Upper lobe of left lung (tissue), 6 donors: Measurements from ENCODE around the gene TCEAL1. TPM values are rescaled to one million over a fixed set of nuclear protein-coding genes. Genes with fewer than 3 reads are reported as not detected.

Experiments used
- ATAC-seq, 2 donors: fragments of 200-7000 bp; cut with Tn5 transposase; one replicate each; pipeline ENCODE4 v1.9.1; 2022; ENCODE audit warnings: mild to moderate bottlenecking in 2 of 2, moderate library complexity in 2 of 2; ENCODE audit not compliant: low FRiP score in 2 of 2
- DNase-seq, 2 donors: peaks; one replicate each; pipeline ENCODE4 v3.0.0-alpha.2; 2019 to 2020
- H3K27ac ChIP-seq, 4 donors: fragments of 200-600 bp; sonication (generic); one replicate each; pipeline ENCODE4 v1.5.1; 2016 to 2019
- H3K27me3 ChIP-seq, 4 donors: fragments of 200-600 bp; sonication (generic); one replicate each; pipeline ENCODE4 v1.5.1; 2017 to 2019
- H3K36me3 ChIP-seq, 4 donors: fragments of 200-600 bp; sonication (generic); one replicate each; pipeline ENCODE4 v1.5.1; 2016 to 2019
- H3K4me1 ChIP-seq, 4 donors: fragments of 200-600 bp; sonication (generic); one replicate each; pipeline ENCODE4 v1.5.1; 2018 to 2019
- H3K4me3 ChIP-seq, 4 donors: fragments of 200-600 bp; sonication (generic); one replicate each; pipeline ENCODE4 v1.5.1; 2017 to 2019; ENCODE audit warnings: mild to moderate bottlenecking in 2 of 4, moderate library complexity in 1 of 4
- H3K9me3 ChIP-seq, 4 donors: fragments of 200-600 bp; sonication (generic); one replicate each; pipeline ENCODE4 v1.5.1; 2018 to 2019
- EP300 ChIP-seq, 4 donors: sonication (generic); formaldehyde crosslinking; IDR thresholded peaks; one replicate each; pipeline ENCODE4 v1.5.1; 2017; ENCODE audit warnings: antibody characterized with exemption in 4 of 4, control low read depth in 2 of 4
- POLR2A ChIP-seq, 4 donors: fragments of 450-650 bp; IDR thresholded peaks; one replicate each; pipeline ENCODE4 v1.5.1; 2016 to 2017; ENCODE audit warnings: antibody characterized with exemption in 4 of 4, mild to moderate bottlenecking in 2 of 4
- POLR2AphosphoS5 ChIP-seq, 2 donors: sonication (generic); formaldehyde crosslinking; IDR thresholded peaks; one replicate each; pipeline ENCODE4 v1.5.1; 2017; ENCODE audit warnings: antibody characterized with exemption in 2 of 2
- WGBS, 2 donors: methylation state at CpG; one replicate each; pipeline ENCODE4 v1.1.5; 2017 to 2018; 5-methylcytosine and 5-hydroxymethylcytosine counted together
- total RNA-seq, 6 donors: library from RNA; depleted of rRNA in 4 of 6; stranded (reverse); fragments of >200 nt in 4 of 6; gene quantifications; one replicate each; pipeline versions ENCODE4 v1.1.0 to v1.2.1, GENCODE V29; 2016 to 2021
- TF ChIP-seq, protein P1 (sequence below), 6 experiments: fragments of 450-650 bp in 4 of 6; fragments of 200-600 bp in 2 of 6; sonication (generic) in 2 of 6; IDR thresholded peaks; one replicate each; pipeline ENCODE4 v1.5.1; 2016 to 2019; ENCODE audit warnings: antibody characterized with exemption in 6 of 6
- donor health status: DM: no; HTN: no; CAD: no; lungs with moderate emphysema.
- donor health status: DM: no; HTN: yes; CAD: no; lungs with severe emphysema.

TCEAL1 gene
- total RNA-seq, 6 donors from 2014 or later = 26.9 to 62.1 (median 48.6) TPM

DNA sequence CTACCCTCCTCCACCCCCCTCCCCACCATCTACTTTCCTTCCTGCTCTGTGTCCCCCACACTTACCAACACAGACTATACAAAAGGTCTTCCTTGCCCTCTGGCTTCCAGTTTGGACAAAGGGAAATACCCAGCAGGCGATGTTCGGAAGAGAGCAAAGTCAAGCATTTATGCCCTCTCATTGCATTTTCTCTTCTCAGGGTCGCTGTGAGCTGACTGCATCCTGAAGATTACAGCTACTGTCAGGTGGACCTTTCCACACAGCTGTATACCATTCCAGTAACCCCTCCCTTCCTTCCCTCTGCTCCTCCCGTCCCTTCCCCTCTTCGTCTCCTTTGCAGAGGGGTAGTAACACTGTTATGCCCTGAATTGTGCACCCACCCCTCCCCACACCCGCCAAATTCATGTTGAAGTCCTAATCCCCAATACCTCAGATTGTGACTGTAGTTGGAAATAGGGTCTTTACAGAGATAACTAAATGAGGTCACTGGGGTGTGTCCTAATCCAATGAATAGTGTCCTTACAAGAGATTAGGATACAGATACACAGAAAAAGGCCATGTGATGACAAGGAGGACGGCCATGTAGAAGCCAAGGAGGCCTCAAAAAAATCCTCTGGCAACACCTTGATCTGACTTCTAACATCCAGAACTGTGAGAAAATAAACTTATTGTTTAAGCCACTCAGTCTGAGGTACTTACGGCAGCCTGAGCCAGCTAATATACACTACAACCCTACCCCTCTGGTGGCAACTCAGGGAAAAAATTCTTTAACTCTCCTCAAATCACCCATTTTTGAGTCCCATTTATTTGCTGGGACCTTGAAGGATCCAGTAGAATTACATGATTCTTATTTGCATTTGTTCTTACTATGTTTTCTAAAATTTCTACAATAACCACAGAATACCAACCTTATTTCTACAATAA, 46.0 kb downstream of the TCEAL1 start:
- 69 to 88% methylated on average over 8 of the region's 8 CpGs for WGBS, 2 donors
- TF ChIP-seq, protein P1, sequence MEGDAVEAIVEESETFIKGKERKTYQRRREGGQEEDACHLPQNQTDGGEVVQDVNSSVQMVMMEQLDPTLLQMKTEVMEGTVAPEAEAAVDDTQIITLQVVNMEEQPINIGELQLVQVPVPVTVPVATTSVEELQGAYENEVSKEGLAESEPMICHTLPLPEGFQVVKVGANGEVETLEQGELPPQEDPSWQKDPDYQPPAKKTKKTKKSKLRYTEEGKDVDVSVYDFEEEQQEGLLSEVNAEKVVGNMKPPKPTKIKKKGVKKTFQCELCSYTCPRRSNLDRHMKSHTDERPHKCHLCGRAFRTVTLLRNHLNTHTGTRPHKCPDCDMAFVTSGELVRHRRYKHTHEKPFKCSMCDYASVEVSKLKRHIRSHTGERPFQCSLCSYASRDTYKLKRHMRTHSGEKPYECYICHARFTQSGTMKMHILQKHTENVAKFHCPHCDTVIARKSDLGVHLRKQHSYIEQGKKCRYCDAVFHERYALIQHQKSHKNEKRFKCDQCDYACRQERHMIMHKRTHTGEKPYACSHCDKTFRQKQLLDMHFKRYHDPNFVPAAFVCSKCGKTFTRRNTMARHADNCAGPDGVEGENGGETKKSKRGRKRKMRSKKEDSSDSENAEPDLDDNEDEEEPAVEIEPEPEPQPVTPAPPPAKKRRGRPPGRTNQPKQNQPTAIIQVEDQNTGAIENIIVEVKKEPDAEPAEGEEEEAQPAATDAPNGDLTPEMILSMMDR (IDR thresholded peaks at IDR 0.05) = no peak
- TF ChIP-seq POLR2AphosphoS5 (IDR thresholded peaks at IDR 0.05) (no peak), EP300 (IDR thresholded peaks at IDR 0.05) (no peak), POLR2A (IDR thresholded peaks at IDR 0.05) (no peak)
- Histone ChIP-seq H3K36me3 (peaks cover 0 to 41% (median 9%) of the 10 kb centered on the region in 4 donors), H3K4me3 (no peak overlapping the region), H3K4me1 (no peaks in the 10 kb centered on the region), H3K27ac (no peak overlapping the region), H3K9me3 (no peaks in the 10 kb centered on the region), H3K27me3 (no peaks in the 10 kb centered on the region)
- ATAC-seq (no peak), DNase-seq (no peak)

DNA sequence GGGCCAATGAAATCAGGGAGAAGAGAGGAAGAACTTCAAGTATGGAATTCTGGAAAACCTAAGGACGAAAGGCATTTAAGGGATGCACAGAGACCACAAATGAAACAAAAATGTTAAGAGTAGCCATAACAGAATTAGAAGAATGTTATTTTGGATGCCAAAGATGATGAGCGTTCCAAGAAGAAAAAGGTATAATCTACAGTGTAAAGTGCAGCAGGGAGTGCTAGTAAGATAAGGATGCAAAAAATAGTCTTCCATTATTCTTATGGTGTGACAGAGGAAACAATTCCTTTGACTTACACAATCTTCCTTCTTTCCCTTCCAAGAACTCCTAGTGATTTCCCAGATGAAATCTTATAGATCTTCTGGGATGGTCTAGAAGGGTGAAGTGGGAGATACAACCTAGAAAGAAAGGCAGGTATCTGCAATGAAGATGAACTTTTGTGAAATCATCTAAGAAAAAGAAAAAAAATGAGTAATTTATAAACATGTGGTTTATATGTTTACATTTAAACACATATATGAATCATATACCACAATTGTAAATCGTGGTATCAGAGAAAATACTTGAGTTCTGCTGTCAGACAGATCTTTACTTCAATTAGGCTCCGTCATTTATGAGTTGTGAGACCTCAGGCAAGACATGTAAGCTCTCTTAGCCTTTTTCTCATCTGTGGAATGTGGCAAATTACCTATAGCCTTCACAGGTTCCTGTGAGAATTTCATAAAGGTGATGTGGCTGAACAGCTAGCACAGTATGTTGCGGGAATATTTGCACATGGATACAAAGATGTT, 49.6 kb downstream of the TCEAL1 start:
- Histone ChIP-seq H3K4me1 (no peaks in the 10 kb centered on the region), H3K4me3 (no peak overlapping the region), H3K27me3 (no peaks in the 10 kb centered on the region), H3K27ac (no peak overlapping the region), H3K9me3 (no peaks in the 10 kb centered on the region), H3K36me3 (peaks cover 0 to 53% (median 10%) of the 10 kb centered on the region in 4 donors)
- DNase-seq = no peak
- 78 to 85% methylated on average over 5 of the region's 5 CpGs for WGBS, 2 donors
- ATAC-seq = no peak
- TF ChIP-seq POLR2A (IDR thresholded peaks at IDR 0.05) (no peak), POLR2AphosphoS5 (IDR thresholded peaks at IDR 0.05) (no peak), EP300 (IDR thresholded peaks at IDR 0.05) (no peak)
- TF ChIP-seq, protein P1 (IDR thresholded peaks at IDR 0.05) = no peak

Other genes with a start within 250 kb of the TCEAL1 start
- gene RAB40A, start 109.5 kb upstream of the TCEAL1 start, total RNA-seq = 1 to 10 TPM in 1 of 6 donors, under 1 TPM in 5; 0.24 to 3.1 (median 0.56) TPM
- gene TCEAL4, start 43.5 kb upstream of the TCEAL1 start, total RNA-seq = 100 to 1,000 TPM in 2 of 6 donors, 10 to 100 TPM in 4; 68.5 to 141 (median 90.8) TPM
- gene TCEAL3, start 21.0 kb upstream of the TCEAL1 start, total RNA-seq = 10 to 100 TPM; 17.8 to 27.9 (median 25.2) TPM
- gene MORF4L2, start 57.7 kb downstream of the TCEAL1 start, total RNA-seq = 100 to 1,000 TPM; 154 to 253 (median 186) TPM
- gene TMEM31, start 81.9 kb downstream of the TCEAL1 start, total RNA-seq = not detected
- gene PLP1, start 147.9 kb downstream of the TCEAL1 start, total RNA-seq = 1 to 10 TPM in 1 of 6 donors, under 1 TPM in 1, not detected in 4; 0.49 to 2.1 TPM
- 1 to 10 TPM in 2 of 6 donors, under 1 TPM in 3, not detected in 1; 0.37 to 1.1 (median 0.84) TPM for gene RAB9B, start 203.3 kb downstream of the TCEAL1 start, total RNA-seq